GM21390 (cell line): Measurements from ENCODE around the gene CNNM2.
"Not testable (repeated sequence)": the region's sequence is repeated elsewhere in the genome, so short reads cannot be mapped to it uniquely, and the experiment has no call there.

ENCODE experiments used
- ATAC-seq: cut with Tn5 transposase; IDR thresholded peaks from one replicate; pipeline ENCODE4 v1.9.1; 2021; ENCODE audit not compliant: unreplicated experiment

CNNM2 gene

GRCh38 chr10:103021900-103022293 lies 103.8 kb downstream of the CNNM2 start:
- no peak for ATAC-seq

DNA sequence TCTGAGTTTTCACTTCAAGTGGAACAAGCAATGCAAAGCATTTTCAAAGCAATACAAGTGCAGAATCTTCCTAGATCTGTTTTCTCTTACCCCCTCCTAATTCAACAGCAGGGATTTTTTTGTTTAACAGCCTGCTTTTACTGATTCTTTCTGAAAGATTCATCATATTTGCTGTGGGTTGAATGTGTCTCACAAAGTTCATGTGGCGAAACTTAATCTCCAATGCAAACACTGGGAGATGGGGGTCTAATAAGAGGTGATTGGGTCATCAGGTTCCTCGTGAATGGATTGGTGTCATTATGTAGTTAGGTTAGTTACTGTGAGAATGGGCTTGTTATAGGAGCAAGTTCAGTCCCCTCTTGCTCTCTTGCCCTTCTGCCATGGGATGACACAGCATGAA lies 107.6 kb downstream of the CNNM2 start:
- ATAC-seq: no peak

GRCh38 chr10:103038570-103038969 lies 120.5 kb downstream of the CNNM2 start:
- ATAC-seq: no peak

GRCh38 chr10:103040418-103040817 lies 122.3 kb downstream of the CNNM2 start:
- ATAC-seq: no peak

- ATAC-seq: no peak
Measured at GRCh38 chr10:103041391-103041790, 123.3 kb downstream of the CNNM2 start.

DNA sequence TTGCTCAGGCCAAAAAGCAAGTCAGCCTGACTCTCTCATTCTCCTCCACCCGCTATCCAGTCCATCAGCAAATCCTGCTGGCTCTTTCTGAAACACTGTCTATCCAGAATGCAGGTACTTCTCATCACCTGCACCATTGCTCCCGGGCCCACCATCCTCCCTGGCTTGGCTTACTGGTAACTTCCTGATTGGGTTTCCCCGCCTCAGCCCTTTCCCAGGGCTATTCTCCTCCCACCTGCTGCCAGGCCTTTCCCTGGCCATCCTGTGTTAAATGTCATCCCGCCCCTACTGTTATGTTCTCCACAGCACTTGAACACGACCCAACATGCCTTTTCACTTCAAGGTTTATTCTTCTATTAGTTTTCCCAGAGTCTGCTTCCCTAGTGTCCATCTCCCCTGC lies 124.0 kb downstream of the CNNM2 start:
- ATAC-seq: no peak

DNA sequence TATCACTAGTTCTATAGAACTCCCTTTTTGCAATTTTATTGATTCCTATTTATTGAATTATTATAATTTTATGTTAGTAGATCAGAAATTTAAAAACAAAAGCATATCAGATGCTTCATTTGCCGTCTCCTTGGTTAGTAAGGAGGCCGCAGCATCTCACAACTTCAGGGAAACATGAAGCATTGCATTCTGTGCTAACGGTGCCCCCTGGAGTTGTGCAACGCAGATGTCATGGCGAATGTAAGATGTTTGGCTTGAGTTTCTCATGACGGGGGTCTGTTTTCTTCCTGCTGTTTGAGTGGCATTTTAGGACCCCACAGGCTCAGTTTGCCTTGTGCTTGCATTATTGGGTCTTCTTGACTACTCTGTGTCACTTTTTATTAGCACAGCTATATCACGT lies 124.8 kb downstream of the CNNM2 start:
- no peak for ATAC-seq

DNA sequence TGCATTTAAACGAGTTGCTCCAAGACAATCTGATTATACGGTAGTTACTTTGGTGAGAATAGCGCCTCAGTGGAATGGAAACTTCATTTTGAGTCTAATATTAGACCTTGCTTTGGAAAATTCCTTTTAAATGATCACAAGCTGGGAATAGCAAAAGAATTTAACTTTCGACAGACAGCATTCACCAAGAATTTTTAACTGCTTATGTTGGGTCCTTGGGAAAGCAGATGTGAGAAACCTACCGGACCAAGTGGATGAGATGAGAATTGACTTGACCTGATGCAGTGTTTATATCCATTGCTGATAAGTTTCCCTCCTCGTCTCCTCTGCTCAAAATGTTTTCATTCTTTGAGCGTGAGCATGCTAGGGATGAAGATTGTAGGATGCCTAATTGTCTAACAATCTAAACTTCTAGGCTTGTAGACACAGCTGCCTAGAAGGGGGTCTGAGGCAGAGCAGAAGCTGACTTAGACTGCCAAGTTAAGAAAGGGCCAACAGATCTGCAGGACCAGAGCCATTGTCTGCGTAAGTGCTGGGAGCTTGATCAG lies 126.9 kb downstream of the CNNM2 start:
- no peak for ATAC-seq

GRCh38 chr10:103045961-103046360 lies 127.9 kb downstream of the CNNM2 start:
- no peak for ATAC-seq

DNA sequence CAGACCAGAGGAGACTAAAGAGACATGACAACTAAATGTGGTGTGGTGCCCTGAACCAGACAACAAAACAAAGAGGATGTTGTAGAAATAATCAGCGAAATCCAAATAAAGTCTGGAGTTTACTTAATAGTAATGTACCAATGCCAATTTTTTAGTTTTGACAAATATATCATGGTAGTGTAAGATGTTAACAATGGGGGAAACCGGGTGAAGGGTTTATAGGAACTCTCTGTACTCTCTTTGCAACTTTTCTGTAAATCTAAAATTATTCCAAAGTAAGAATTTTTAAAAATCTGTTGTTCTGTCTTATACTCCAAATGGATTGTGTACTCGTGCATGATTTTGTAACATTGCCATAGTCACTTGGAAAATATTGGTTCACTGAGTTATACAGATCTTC lies 129.3 kb downstream of the CNNM2 start:
- ATAC-seq: no peak

- no peak for ATAC-seq
Measured at GRCh38 chr10:103049237-103049636, 131.1 kb downstream of the CNNM2 start.

DNA sequence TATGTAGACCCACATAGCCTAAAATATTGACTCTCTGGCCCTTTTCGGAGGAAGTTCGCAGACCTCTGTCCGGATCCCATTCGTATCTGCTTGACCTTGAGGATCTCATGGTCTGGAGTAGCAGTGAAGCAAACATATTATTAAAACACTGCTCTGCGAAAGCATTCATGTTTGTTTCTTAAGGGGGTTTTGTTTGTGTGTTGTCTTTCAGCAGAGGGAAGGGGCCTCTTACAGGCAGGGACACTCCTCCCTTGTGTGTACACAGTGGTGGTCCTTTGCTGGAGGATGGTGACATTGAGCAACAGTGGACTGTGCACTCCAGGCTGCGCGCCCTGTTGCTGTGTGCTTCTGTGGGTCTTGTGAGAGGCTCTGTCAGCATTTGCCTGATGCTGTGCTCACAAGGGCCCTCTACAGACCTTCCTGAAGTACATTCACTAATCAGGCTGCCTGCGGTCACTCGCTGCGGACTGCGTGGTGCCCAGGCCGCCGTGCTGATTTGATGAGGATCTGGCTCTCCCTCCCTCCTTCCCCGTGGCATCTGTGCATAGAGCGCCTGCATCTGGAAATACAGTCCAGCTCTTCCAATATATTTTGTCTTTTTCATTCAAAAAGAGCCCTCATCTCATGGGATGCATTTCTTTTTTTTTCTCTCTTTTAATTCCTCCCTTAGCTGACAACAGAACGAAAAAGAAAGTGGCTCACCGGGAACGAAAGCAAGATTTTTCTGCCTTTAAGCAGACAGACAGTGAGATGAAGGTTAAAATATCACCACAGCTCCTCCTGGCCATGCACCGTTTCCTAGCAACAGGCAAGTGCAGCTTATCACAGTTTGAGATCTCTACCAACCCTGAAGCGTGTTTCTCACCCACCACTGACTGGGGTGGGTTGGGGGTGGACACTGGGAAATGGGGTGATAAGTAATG lies 135.8 kb downstream of the CNNM2 start:
- ATAC-seq: peak; percentile 90

DNA sequence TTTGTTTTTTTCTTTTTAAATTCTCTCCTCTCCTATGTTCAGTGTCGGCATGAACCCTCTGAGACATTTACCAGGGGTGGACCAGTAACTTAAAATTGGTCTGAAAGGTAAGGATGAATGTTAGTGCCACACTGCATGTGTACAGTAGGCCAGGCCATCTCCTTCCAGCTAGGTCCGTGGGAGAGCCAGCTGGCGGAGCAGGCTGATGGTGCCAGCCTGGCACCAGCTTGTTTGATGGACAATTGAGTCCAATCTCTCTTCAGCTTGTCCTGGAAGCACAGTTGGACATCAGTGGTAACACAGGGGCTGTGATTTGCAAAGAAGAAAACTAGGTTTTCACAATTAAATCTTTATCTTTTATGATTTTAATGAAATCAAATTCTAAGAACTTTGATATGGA lies 136.5 kb downstream of the CNNM2 start:
- no peak for ATAC-seq

DNA sequence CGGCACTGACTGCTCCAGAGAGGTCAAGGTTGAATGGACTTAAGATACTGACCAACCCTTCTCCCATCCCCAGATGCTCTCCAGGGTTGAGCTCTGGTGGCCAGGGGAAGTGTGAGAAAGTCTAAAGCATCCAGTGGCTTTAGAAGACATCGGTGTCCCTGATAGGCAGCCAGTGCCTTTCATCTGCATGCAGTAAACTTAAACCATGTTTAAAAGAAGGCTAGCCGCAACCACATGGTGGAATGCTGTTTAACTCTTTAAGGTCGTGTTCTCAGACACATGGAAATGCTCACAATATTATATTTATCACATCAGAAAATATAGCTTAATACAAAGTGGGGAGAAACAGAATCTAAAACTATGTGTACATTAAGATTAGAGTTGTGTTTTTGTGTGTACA lies 137.0 kb downstream of the CNNM2 start:
- no peak for ATAC-seq

DNA sequence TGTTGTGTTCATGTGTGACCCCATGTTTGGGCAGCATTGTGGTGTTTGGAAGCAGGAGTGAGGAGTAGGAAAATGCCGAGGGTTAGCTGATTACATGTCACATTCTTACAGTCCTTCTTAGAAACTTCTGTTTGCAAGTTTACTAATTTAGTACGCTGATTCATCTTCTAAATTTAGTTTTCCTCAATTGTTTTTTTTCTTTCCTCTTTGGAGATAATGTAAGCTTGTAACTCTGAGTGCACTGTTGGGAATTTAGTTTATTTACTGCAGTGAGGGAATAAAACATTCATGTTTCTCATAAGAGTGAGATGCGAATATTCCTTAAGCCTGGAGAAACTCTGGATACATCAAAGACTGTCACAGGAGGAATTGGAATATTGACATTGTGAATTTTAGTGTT lies 139.9 kb downstream of the CNNM2 start:
- no peak for ATAC-seq

DNA sequence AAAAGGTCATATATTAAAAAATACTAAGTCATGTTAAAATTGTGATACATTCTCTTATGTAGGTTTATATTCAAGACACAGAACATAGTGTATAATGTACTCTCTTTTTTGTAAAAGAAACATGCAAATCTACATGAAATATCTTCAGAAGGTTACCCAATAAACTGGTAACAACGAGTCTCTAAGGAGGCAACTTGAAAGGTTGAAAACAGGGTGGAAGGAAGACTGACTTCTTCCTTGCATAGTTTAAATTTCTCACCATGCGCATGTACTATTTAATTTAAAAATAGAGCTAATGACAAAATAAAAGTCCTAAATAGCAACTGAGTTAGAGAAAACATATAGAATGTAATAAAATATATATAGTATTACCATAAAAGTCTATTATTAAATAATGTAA lies 142.5 kb downstream of the CNNM2 start:
- no peak for ATAC-seq

DNA sequence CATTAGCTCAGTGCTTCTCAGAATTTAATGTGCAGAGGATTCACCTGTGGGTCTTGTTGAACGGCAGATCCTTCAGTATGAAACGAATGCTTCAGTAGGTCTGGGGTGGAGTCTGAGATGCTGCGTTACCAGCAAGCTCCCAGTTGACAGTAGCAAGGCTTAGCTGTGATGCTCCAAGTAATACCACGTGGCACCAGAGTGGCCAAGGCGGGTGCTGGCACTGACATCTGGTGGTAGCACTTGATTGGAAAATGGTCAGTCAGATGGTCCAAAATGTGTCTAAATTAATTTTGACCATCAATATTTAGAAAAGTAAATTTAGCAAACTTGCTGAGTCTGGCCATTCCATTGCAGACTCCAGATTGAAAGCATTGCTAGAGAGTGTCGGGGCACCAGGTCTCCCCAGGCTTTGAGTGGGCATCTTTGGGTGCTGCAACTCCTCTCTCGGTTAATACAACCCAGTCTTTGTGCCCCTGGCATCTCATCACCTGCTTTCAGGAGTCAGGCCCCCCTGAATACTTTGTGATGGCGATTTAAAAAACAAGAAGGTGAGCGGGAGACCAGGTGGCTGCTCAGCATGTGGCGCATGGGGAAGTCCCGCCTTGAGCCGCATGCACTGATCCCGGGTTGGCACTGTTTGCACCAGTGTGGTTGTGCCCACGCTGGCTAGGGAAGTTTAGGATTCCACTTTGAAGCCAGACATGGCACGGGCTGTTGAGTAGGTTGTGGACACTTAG lies 144.9 kb downstream of the CNNM2 start:
- no peak for ATAC-seq

DNA sequence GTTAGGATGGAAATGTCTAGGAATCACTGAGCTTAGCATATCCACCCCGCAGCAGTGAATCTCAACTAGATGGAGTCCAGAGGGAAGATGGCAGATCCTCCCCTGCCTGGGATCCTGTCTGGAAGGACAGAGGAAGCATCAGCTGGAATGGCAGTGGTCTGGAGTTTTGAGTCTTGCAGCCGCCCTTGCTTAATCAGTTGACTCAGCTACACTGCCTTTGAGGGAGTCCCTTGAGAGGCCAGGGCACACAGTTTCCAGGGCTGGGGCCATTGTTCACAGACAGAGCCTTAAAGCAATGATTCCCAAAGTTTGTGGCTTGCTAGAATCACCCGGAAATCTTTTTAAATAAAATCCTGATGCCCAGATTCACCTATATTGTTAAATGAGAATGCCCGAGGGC lies 146.9 kb downstream of the CNNM2 start:
- no peak for ATAC-seq

GRCh38 chr10:103066141-103067098 lies 148.3 kb downstream of the CNNM2 start:
- no peak for ATAC-seq

DNA sequence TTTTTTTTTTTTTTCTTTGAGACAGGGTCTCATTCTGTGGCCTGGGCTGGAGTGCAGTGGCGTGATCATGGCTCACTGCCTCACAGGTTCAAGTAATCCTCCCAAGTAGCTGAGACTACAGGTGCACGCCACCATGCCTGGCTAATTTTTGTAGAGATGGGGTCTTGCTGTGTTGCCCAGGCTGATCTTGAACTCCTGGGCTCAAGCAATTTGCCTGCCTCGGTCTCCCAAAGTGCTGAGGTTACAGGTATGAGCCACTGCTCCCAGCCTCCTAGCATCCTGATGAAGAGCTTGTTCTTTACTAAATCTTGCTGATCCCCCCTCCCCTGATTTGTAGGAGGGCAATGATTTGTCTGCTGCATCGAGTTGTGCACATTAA lies 149.0 kb downstream of the CNNM2 start:
- not testable (repeated sequence) for ATAC-seq

DNA sequence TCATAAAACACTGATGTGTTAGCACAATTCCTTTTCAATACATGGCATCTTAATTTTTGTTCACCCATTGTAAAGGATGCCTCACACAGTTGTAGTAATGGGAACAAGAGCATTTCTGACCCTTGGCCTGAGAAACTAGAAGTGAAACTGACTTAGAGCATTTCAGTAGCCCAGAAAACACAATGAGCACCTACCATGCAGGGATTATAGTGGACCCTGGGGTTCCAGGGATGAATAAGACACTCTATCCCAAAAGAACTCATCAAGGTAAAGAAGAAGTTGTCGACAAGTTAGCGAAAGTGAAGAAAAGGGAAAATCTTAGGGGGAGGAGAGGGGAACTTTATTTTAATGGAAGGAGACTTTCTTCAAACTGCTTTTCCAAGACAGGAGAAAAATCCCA lies 149.4 kb downstream of the CNNM2 start:
- no peak for ATAC-seq
